ENCODE data around the gene CSRNP2.
"Not testable (repeated sequence)": the region's sequence is repeated elsewhere in the genome, so short reads cannot be mapped to it uniquely, and the experiment has no call there.

Gene CSRNP2

GRCh38 chr12:51078346-51078745 lies 5.0 kb downstream of the CSRNP2 start:
- DNase-seq (ENCODE audit: low spot score): not testable (repeated sequence)

- no peak for DNase-seq (ENCODE audit: low spot score)
Observed at GRCh38 chr12:51077930-51078329, 5.5 kb downstream of the CSRNP2 start.

DNA sequence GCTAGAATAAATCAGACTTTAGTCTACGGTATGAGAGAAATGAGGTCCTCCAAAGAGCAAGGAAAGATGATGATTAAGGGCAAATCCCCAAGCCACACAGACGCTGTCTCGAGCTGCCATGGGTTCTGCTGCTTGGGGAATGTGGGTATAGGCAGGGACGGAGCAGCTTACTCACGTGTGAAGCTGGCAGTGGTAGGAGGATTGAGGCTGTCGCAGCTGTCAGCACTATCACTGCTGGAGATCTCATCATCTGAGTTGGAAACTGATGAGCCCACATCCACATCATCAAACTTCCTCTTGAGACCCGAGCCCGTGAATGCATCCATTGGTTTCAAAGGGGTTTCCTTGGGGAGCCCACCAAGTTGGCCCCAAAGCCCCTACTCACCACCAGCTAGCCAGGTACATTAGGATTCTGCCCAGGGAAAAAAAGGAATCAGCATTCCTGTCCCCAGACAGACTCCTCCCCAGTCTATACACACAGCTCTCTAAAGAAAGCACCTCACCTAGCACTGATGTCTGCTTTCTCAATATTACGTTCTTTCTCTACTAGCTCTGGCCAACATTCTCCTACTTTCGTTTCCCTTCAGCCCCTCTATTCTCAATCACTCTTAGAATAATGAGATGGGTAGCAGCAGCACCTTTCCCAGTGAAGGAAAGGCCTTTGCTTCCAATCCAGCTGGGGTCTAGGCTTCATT lies 7.0 kb downstream of the CSRNP2 start:
- no peak for DNase-seq (ENCODE audit: low spot score)

- DNase-seq (ENCODE audit: low spot score): no peak
Observed at GRCh38 chr12:51075390-51075789, 8.0 kb downstream of the CSRNP2 start.

DNA sequence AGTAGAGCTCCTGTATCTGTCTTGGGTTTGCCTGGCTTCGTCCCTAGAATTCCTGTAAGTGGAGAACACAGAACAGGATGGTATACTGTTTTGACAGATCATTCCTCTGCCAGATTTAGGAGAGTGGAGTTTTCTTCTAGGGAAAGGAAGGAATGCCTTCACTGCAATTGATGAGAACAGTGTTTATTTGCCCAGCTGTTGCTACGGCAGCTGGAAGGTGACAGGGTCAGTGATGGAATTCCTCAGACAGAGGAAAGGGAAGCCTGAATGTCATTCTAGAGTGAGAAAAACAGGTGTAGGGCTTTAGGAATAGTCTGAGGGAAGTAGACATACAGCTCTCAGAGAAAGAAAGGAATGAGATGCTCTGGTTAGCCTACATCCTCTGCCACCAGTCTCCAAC lies 11.7 kb downstream of the CSRNP2 start:
- no peak for DNase-seq (ENCODE audit: low spot score)

- no peak for DNase-seq (ENCODE audit: low spot score)
Observed at GRCh38 chr12:51070004-51070403, 13.4 kb downstream of the CSRNP2 start.

DNA sequence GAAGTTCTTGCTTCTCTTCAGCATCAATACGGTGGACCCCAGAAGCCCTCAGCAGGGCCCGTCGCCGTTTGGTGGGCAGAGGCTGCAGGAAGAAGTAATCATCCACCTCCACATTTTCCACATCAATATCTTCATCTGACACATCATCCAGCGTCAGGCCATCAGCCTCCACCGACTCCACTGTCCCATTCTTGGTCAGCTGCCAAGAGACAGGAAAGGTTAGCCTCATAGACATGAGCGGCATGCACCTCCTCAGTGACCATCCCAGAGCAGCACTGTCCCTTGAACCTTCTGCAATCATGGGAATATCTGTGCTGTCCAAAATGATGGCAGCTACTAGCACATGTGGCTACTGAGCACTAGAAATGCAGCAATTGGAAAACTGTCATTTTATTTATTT lies 15.6 kb downstream of the CSRNP2 start:
- DNase-seq (ENCODE audit: low spot score): no peak

- no peak for DNase-seq (ENCODE audit: low spot score)
Observed at GRCh38 chr12:51067229-51067628, 16.2 kb downstream of the CSRNP2 start.

GRCh38 chr12:51065530-51065929 lies 17.9 kb downstream of the CSRNP2 start:
- no peak for DNase-seq (ENCODE audit: low spot score)

- no peak for DNase-seq (ENCODE audit: low spot score)
Observed at GRCh38 chr12:51062631-51063397, 20.6 kb downstream of the CSRNP2 start.

DNA sequence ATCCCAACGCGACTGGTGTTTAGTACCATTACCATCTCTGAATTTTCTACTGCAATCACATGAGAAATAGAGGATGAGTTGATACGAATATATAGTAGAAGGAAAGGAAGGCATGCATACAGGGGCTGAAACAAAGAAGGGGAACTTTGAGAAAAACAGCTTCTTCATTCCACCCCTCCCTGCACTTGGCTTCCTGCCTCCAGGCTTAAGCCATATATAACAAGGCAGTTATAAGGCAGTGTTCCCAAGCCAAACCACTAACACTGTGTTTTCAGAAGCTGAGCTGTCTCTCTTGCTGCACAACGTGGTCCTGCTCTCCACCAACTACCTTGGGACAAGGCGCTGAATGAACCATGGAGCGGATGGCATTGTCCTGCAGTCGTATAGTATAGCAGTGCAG lies 24.3 kb downstream of the CSRNP2 start:
- DNase-seq (ENCODE audit: low spot score): no peak

GRCh38 chr12:51056242-51056641 lies 27.2 kb downstream of the CSRNP2 start:
- DNase-seq (ENCODE audit: low spot score): no peak

DNA sequence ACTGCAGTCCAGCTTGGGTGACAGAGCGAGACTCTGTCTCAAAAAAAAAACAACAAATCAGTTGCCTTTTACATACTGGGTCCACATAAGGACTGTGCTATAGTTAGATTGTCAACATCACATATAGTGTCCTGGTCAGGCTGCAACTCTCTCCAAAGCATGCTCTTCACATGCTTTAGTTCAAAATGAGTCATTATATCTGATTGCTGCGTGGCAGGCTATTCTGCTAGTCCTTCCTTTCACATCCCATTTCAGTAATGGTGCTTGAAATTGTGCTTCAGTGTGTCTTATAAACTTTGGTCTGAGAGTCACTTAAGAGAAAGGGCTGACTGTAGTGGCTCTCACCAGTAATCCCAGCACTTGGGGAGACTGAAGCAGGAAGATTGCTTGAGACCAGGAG lies 28.3 kb downstream of the CSRNP2 start:
- no peak for DNase-seq (ENCODE audit: low spot score)

DNA sequence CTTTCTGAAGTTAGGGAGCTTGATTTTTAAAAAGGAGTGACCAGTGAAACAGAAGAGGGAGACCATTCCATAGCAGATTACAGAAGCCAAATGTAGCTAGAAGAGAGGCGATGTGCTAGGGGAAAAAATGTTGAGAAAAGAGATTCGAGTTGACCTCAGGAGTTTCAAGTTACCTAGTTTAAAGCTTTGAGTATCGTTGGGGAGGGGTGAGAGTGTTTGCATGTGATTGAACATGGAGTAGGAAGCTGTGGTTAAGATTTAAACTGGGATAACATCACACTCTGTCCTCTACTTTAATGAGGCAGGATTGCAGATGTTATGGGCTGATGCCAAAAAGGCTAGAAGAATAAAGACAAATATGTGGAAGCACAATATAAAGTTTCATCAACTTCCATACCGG lies 31.6 kb downstream of the CSRNP2 start:
- DNase-seq (ENCODE audit: low spot score): no peak

GRCh38 chr12:51049525-51049924 lies 33.9 kb downstream of the CSRNP2 start:
- no peak for DNase-seq (ENCODE audit: low spot score)

DNA sequence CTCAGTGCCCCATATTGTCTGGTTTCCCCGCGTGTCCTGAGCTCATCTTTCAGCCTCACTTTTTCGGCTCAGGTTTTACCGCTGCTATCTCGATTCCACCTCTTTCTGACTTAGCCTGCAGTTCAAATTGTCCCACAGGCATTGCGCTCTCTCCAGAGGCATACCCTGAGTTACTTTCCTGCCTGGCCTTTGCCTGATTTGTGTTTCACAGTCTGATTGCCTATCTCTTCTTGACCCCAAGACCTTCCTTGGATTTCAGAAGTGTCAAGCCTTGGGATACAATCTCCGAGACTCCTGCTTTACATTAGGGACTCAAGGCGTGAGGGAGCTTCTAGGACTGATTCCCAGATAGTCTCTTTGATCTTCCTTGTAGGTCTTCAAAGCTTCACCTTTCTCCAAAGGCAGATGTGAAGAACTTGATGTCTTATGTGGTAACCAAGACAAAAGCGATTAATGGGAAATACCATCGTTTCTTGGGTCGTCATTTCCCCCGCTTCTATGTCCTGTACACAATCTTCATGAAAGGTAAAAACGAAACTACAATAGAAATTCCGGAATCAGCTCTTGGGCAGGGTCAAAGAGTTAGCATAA lies 34.6 kb downstream of the CSRNP2 start:
- DNase-seq (ENCODE audit: low spot score): peak; percentile 26

- peak; percentile 100 for DNase-seq (ENCODE audit: low spot score)
Observed at GRCh38 chr12:51047655-51048540, 35.5 kb downstream of the CSRNP2 start, which contains the start of gene LETMD1. LETMD1 (plus strand) TSS chr12:51048327; CDS start chr12:51048357, 30 bp downstream.

DNA sequence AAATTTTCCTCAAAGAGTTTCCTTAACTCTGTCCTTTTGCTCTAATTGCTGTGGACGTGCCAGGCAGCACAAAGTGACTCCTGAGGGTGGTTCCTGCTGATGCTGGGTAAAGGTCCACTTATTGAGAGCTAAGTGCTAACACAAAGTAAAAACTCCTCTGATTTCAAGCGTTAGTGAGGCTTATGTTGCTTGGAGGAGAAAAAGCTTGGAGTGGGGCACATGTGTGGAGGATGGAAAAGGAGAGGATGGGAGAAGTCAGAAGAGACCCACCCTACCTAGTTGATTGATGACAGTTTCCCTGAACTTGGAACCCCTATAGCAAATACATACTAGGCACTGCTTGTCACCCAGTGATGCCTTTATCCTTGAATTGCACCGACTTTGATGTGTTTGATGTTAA lies 47.1 kb downstream of the CSRNP2 start:
- no peak for DNase-seq (ENCODE audit: low spot score)

DNA sequence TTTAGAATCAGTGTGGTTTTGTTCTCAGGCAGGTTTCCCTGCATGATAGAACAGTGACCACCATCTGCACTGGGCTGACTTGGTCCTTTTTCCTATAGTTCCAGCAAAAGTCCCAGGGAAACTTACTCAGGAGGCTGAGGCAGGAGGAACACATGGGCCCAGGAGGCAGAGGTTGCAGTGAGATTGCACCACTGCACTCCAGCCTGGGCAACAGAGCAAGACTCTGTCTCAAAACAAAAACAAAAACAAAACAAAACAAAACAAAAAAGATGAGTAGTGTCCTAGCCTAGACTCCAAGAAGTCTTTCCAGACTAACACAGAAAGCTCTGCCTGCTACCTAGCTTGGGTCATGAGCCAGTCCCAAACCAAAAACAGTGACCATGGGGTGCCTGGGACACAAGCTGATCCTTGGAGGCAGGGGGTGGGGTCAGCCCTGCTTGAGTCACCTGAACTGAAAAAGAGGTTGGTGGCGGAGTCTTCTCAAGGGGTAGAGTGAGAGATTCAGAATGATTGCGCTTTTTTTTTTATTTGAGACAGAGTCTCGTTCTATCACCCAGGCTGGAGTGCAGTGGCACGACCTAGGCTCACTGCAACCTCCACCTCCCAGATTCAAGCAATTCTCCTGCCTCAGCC lies 49.8 kb downstream of the CSRNP2 start:
- DNase-seq (ENCODE audit: low spot score): no peak

GRCh38 chr12:51033048-51033447 lies 50.3 kb downstream of the CSRNP2 start:
- DNase-seq (ENCODE audit: low spot score): no peak

GRCh38 chr12:51028813-51029150 lies 54.6 kb downstream of the CSRNP2 start:
- no peak for DNase-seq (ENCODE audit: low spot score)
